HUES48 (cell line): ENCODE measurements around the gene RRP1B.
"Not testable (repeated sequence)": the region's sequence is repeated elsewhere in the genome, so short reads cannot be mapped to it uniquely, and the experiment has no call there.

Source experiments
- H3K27ac ChIP-seq: one replicate; pipeline ENCODE4 v1.7.0; 2013; ENCODE audit warnings: low read depth, low read length, inconsistent platforms
- H3K27me3 ChIP-seq: 2 replicates; pipeline ENCODE4 v1.6.1; 2013; ENCODE audit warnings: mild to moderate bottlenecking, low read length; ENCODE audit not compliant: control insufficient read depth, insufficient read depth
- H3K36me3 ChIP-seq: 2 replicates; pipeline ENCODE4 v1.6.1; 2013; ENCODE audit warnings: low read length; ENCODE audit not compliant: control insufficient read depth, insufficient read depth
- H3K4me1 ChIP-seq: 2 replicates; pipeline ENCODE4 v1.6.1; 2013; ENCODE audit warnings: mild to moderate bottlenecking, low read length; ENCODE audit not compliant: control insufficient read depth, insufficient read depth
- H3K4me3 ChIP-seq: 2 replicates; pipeline ENCODE4 v1.5.1; 2013; ENCODE audit warnings: mild to moderate bottlenecking, low read depth, low read length
- H3K9ac ChIP-seq: 2 replicates; pipeline ENCODE4 v1.6.1; 2013; ENCODE audit warnings: mild to moderate bottlenecking, low read depth, low read length, moderate library complexity
- H3K9me3 ChIP-seq: 2 replicates; pipeline ENCODE4 v1.6.1; 2013; ENCODE audit warnings: low read length; ENCODE audit not compliant: control insufficient read depth, insufficient read depth

RRP1B gene

GRCh38 chr21:43690346-43690745 is 31.0 kb downstream of the RRP1B start:
- H3K36me3 ChIP-seq: peaks cover 98% of the 10 kb centered on the region
- H3K4me1 ChIP-seq: no peaks in the 10 kb centered on the region
- no peak overlapping the region for H3K27ac ChIP-seq
- no peak overlapping the region for H3K4me3 ChIP-seq
- H3K9me3 ChIP-seq: no peaks in the 10 kb centered on the region
- no peaks in the 10 kb centered on the region for H3K27me3 ChIP-seq
- no peak overlapping the region for H3K9ac ChIP-seq

- no peak overlapping the region for H3K9ac ChIP-seq
- H3K36me3 ChIP-seq: peaks cover 98% of the 10 kb centered on the region
These were observed 31.9 kb downstream of the RRP1B start for GRCh38 chr21:43691086-43691795.

GRCh38 chr21:43691801-43692200 is 32.4 kb downstream of the RRP1B start:
- H3K9ac ChIP-seq: no peak overlapping the region
- no peaks in the 10 kb centered on the region for H3K27me3 ChIP-seq
- no peaks in the 10 kb centered on the region for H3K4me1 ChIP-seq
- no peaks in the 10 kb centered on the region for H3K9me3 ChIP-seq
- no peak overlapping the region for H3K27ac ChIP-seq
- peaks cover 94% of the 10 kb centered on the region for H3K36me3 ChIP-seq
- H3K4me3 ChIP-seq: no peak overlapping the region

More at GRCh38 chr21:43691086-43691795, 31.9 kb downstream of the RRP1B start:
- Histone ChIP-seq H3K9me3 (no peaks in the 10 kb centered on the region), H3K4me1 (no peaks in the 10 kb centered on the region), H3K4me3 (no peak overlapping the region), H3K27ac (no peak overlapping the region), H3K27me3 (no peaks in the 10 kb centered on the region)

- no peak overlapping the region for H3K9ac ChIP-seq
- H3K36me3 ChIP-seq: peaks cover 82% of the 10 kb centered on the region
- no peak overlapping the region for H3K4me3 ChIP-seq
- no peaks in the 10 kb centered on the region for H3K27me3 ChIP-seq
- no peak overlapping the region for H3K27ac ChIP-seq
- H3K9me3 ChIP-seq: no peaks in the 10 kb centered on the region
- no peaks in the 10 kb centered on the region for H3K4me1 ChIP-seq
These were observed 33.6 kb downstream of the RRP1B start for GRCh38 chr21:43692949-43693348.

- H3K36me3 ChIP-seq: peaks cover 72% of the 10 kb centered on the region
- no peak overlapping the region for H3K9ac ChIP-seq
- H3K4me1 ChIP-seq: no peaks in the 10 kb centered on the region
- no peaks in the 10 kb centered on the region for H3K27me3 ChIP-seq
- no peaks in the 10 kb centered on the region for H3K9me3 ChIP-seq
- H3K27ac ChIP-seq: no peak overlapping the region
- no peak overlapping the region for H3K4me3 ChIP-seq
These were observed 34.6 kb downstream of the RRP1B start for GRCh38 chr21:43693981-43694380.

GRCh38 chr21:43694437-43695079 is 35.2 kb downstream of the RRP1B start:
- Histone ChIP-seq H3K4me1 (no peaks in the 10 kb centered on the region), H3K27ac (no peak overlapping the region), H3K9ac (no peak overlapping the region), H3K36me3 (peaks cover 66% of the 10 kb centered on the region), H3K4me3 (no peak overlapping the region), H3K9me3 (no peaks in the 10 kb centered on the region), H3K27me3 (no peaks in the 10 kb centered on the region)

- H3K9ac ChIP-seq: no peak overlapping the region
- no peaks in the 10 kb centered on the region for H3K4me1 ChIP-seq
- peaks cover 49% of the 10 kb centered on the region for H3K36me3 ChIP-seq
- no peaks in the 10 kb centered on the region for H3K9me3 ChIP-seq
- H3K27ac ChIP-seq: no peak overlapping the region
- H3K4me3 ChIP-seq: no peak overlapping the region
- no peaks in the 10 kb centered on the region for H3K27me3 ChIP-seq
These were observed 36.9 kb downstream of the RRP1B start for GRCh38 chr21:43696214-43696613.

- H3K27me3 ChIP-seq: no peaks in the 10 kb centered on the region
- H3K4me1 ChIP-seq: peaks cover under 1% of the 10 kb centered on the region; the same call in 1 of the 2 replicates
- H3K9ac ChIP-seq: no peak overlapping the region
- no peaks in the 10 kb centered on the region for H3K9me3 ChIP-seq
- H3K4me3 ChIP-seq: no peak overlapping the region
- peaks cover 33% of the 10 kb centered on the region for H3K36me3 ChIP-seq
- no peak overlapping the region for H3K27ac ChIP-seq
These were observed 38.6 kb downstream of the RRP1B start for GRCh38 chr21:43697758-43698643.

- peaks cover 19% of the 10 kb centered on the region for H3K36me3 ChIP-seq
- H3K9me3 ChIP-seq, H3K27ac ChIP-seq, H3K27me3 ChIP-seq, H3K4me3 ChIP-seq, H3K9ac ChIP-seq, H3K4me1 ChIP-seq: not testable (repeated sequence)
These were observed 40.1 kb downstream of the RRP1B start for GRCh38 chr21:43699492-43699777.

- Histone ChIP-seq H3K9me3 (no peaks in the 10 kb centered on the region), H3K4me3 (no peak overlapping the region), H3K9ac (no peak overlapping the region), H3K27me3 (no peaks in the 10 kb centered on the region), H3K4me1 (peaks cover 8% of the 10 kb centered on the region), H3K36me3 (peaks cover 12% of the 10 kb centered on the region), H3K27ac (no peak overlapping the region)
These were observed 40.7 kb downstream of the RRP1B start for GRCh38 chr21:43699933-43700599.
